Umbilical cord (tissue), 2 donors: ENCODE results near the gene FILIP1L. TPM values are rescaled to one million over a fixed set of nuclear protein-coding genes. Genes with fewer than 3 reads are reported as not detected.
A peak's percentile ranks its signal among the peaks of the same experiment; 100 is the strongest.

Source experiments
- DNase-seq: peaks from one replicate; pipeline ENCODE4 v3.0.0-alpha.2; 2015; ENCODE audit warnings: low spot score
- total RNA-seq: library from RNA; depleted of rRNA; stranded (reverse); fragments of >200 nt; gene quantifications from one replicate; pipeline ENCODE4 v1.2.3, GENCODE V29; 2014; ENCODE audit warnings: low replicate concordance; ENCODE audit not compliant: insufficient read depth

The FILIP1L gene
- total RNA-seq, 1 donor from 2014 or later: 189 TPM

- no peak for DNase-seq
Observed at GRCh38 chr3:100044369-100044768, 69.9 kb downstream of the FILIP1L start.

GRCh38 chr3:100043271-100043670 is 71.0 kb downstream of the FILIP1L start:
- DNase-seq: no peak

- DNase-seq: peak; percentile 56
Observed at GRCh38 chr3:100042166-100042981, 71.9 kb downstream of the FILIP1L start.

DNA sequence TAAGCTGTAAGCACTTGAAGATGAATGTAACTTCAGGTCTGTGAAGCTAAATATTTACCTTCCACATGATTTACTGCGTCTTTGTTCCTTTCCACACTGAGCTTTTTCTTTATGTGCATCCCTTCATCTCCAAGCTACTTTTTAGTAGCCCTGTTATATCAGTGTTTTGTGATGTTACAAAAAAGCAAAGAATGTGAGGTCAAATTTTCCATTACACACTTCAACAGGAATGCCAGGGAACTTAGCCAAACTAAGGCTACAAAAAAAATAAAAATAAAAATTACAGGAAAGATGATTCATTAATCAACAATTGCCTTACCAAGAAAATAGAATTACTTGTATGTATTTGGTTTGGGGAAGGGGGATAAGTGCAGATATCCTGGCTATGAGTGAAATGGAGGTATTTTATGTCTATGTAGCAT is 73.0 kb downstream of the FILIP1L start:
- DNase-seq: peak; percentile 77

DNA sequence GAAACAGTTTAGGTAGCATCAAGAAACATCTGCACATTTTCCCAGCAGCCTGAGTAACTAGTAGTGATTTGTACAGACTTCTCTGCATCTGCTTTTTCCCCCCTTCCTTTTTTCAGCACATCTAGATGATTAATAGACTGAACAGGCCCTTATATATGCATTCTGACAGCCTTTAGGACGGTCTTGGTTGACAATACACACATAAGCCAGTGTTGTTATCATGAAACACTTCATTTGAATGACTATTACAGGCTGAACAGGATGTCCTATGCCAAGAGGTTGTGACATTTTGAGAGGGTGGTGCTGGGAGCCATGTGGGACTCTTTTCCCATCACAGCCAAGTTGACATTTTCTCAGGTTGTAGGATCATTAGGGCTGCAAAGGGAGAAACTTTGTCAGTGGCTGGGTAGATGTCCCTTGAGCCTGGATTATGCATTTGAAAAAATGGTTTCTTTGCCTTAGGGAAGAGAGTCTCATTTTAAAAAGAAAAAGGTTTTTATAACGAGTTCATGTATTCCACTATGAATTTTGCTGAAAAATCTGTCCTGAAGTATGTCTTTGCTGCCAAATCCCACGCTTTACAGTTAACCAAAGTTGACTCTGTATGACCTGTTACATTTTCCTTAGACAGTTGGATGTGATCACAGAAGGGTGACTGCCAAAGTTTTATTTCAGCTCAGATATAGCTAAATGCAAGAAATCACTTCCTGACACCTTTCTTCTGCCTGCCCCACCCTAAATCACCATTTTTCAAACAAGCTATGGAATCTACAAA is 73.7 kb downstream of the FILIP1L start:
- peak; percentile 49 for DNase-seq

- no peak for DNase-seq
Observed at GRCh38 chr3:100039075-100039474, 75.2 kb downstream of the FILIP1L start.

GRCh38 chr3:100033903-100034471 is 80.3 kb downstream of the FILIP1L start:
- DNase-seq: peak; percentile 60

DNA sequence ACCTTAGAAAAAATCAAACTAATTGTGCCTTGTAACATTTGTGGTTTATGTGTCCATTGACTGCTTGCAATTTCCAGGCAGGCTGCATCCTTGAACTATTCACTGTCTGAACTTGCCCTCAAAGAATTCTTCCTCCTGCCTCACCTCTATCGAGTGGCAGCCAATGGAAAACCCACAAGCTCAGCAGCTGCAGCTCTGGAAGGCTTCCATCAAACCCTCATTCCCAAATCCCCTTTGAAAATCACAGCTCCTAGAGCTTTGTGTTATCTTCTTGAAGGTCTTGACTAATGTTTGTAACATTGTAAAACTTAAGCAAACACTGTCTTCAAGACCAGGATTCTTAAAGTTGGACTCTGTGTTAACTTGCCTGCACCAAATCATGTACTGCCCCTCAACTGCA is 81.1 kb downstream of the FILIP1L start:
- DNase-seq: peak; percentile 97

DNA sequence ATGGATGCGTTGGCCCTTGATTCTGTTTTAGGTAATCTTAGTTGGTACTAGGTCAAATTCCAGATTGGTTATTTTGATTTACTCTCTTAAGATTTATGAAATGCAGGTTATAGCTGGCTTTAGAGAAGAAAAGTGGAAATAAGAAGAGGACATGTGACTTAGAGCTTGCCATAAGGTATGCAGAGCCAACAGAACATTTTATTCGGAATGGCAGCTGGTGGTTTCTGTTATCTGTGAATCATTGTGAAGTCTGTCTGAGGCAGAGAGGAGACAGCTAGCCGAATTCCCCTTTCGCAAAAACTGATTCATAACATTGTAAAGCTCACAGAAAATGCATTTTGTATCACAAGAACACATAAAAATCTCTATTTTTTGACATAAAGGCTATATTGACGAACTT is 82.1 kb downstream of the FILIP1L start:
- peak; percentile 86 for DNase-seq

DNA sequence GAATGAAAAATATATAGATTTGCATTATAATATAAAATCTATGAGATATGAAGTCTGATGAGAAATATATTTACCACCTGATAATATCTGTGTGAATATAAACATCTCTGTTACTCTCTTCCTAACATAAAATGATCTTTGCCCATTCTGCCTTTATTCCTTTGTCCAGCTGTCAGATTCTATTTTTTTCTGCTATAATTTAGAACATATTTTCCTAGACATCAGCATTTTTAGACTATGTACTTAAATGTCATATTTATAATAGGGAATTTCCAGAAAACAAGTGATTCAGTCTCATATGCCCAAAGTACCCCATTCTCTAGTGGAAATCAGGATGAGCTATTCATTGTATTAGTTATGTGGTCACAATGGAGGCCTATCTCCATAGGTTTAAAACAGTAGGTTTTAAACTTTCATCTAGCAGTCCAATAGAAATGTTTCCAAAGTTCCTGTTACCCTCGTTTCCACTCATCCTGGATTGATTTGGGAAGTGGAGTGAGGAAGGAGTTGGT is 83.3 kb downstream of the FILIP1L start:
- DNase-seq: no peak

- no peak for DNase-seq
Observed at GRCh38 chr3:100030346-100030745, 84.0 kb downstream of the FILIP1L start.

DNA sequence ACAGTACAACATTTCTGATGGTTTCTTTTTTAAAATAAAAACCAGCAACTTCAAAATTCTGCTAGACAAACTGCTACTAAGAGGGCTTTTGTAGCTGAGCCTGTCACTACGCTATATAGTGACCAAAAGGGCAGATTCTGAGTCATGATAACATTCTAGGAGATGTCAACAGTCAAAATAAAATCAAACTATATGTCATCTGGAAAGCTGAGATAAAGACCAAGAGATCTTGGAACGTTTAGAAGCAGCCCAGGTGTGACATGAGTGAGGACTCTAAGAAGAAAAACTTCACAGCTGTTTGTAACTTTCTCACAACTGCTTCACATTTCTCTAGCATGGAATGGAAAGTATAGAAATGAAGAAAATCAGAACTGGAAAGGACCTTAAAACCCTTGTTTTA is 84.6 kb downstream of the FILIP1L start:
- no peak for DNase-seq

DNA sequence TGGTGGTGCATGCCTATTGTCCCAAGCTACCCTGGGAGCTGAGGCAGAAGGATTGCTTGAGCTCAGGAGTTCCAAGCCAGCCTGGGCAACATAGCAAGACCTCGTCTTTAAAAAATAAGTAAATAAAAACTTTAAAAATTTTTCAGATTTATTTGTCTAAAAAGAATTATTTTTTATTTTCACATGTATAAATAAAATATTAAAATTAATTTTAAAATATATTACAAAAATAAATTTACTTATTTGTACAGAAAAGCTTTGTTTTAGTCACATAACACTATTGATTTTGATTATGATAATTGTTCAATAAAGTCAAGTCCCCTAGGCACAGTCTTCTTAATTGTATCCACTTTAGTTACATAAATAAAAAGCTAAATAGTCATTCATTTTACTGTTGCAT is 85.2 kb downstream of the FILIP1L start:
- DNase-seq: no peak

- no peak for DNase-seq
Observed at GRCh38 chr3:100027321-100027720, 87.0 kb downstream of the FILIP1L start.

GRCh38 chr3:100024520-100025303 is 89.6 kb downstream of the FILIP1L start:
- no peak for DNase-seq

- peak; percentile 25 for DNase-seq
Observed at GRCh38 chr3:100023595-100023994, 90.7 kb downstream of the FILIP1L start.

DNA sequence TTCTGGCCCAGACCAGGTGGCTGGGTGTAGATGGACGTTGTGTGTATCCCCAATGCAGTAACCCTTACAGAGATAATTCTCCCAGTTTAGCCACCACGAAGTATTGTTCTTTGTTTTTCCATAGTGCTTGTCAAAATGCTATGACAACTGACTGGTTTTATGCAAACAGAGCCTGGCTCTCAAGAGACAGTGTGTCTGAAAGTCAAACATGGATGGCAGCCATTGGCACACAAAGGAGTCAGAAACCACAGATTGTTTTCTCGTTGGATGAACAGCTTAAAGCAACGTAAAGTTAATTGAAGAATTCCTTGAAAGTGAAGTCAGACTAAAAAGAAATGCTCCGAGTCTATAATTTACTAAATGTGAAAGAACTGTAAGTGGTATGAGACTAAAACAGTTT is 91.2 kb downstream of the FILIP1L start:
- DNase-seq: peak; percentile 15

GRCh38 chr3:100022506-100022905 is 91.8 kb downstream of the FILIP1L start:
- DNase-seq: no peak

DNA sequence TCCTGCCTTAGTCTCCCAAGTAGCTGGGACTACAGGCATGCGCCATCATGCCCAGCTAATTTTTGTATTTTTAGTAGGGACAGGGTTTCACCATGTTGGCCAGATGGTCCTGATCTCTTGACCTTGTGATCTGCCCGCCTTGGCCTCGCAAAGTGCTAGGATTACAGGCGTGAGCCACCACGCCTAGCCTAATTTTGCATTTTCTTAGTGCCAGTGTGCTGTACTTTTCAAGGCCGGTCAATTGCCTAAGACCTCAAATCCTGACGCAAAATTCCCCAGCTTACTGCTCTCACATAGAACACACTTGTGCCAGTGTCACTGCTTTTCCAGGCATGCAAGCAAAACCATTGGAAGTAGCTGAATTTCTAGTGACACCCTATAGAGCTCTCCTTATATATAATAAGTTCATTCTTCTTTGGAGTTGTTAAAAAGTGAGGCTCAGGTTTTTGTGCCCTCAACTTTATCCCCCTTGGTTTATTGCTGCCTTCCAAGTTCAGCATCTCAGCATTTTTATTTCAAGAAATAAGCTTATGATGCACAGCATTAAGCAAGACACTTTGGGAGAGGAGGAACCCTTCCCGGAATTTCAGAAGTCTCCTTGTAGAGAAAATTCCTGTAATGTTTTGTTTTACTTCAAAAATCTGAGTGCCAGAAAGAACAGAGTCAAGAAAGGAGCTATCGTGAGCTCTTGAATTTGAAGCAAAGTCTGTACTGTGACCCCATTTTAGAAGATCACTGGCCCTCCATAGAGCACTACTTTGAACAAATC is 93.2 kb downstream of the FILIP1L start:
- DNase-seq: peak; percentile 64

GRCh38 chr3:100019719-100020118 is 94.6 kb downstream of the FILIP1L start:
- DNase-seq: no peak

DNA sequence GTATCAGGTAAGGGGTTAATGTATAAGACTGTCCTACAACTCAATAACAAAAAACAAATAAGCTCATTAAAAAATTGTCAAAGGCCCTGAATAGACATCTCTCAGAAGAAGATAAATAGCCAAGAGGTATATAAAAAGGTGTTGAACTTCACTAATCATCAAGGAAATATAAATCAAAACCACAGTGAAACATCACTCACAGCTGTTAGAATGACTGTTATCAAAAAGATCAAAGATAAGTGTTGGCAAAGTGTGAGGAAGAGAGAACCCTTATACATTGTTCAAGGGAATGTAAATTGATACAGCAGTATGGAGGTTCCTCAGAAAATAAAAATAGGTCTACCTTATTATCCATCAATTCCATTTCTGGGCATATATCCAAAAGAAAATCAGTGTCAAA is 95.5 kb downstream of the FILIP1L start:
- no peak for DNase-seq
